MM.1S (cell line): ENCODE results near the gene RPL19.

Source experiments
- CTCF ChIP-seq: fragments of 300-600 bp; sonication (generic); IDR thresholded peaks from 2 replicates; pipeline ENCODE4 v1.5.1; 2016; ENCODE audit warnings: antibody characterized with exemption, low read length, mixed read lengths
- EZH2phosphoT487 ChIP-seq: fragments of 300-600 bp; sonication (generic); IDR thresholded peaks from 2 replicates; pipeline ENCODE4 v1.6.1; 2018; ENCODE audit warnings: antibody characterized with exemption, low read length

- no peak for TF ChIP-seq EZH2phosphoT487
- no peak for TF ChIP-seq CTCF
These were observed 8.2 kb upstream of the RPL19 start for GRCh38 chr17:39191750-39192510.
